ENCODE data around the gene APBA1. TPM values are rescaled to one million over a fixed set of nuclear protein-coding genes. Genes with fewer than 3 reads are reported as not detected.

Gene APBA1
- polyA plus RNA-seq, 1 donor (not counting 4 experiments of a cell fraction or from before 2014, with no cell fraction given): 0.66 TPM

- no peaks in the 10 kb centered on the region for H3K4me1 ChIP-seq (ENCODE audit: control insufficient read depth, extremely low read depth, insufficient read depth, low read length)
- no peak overlapping the region for H3K9ac ChIP-seq (ENCODE audit: control insufficient read depth, extremely low read depth, insufficient read depth, low read length)
- H4K20me1 ChIP-seq (ENCODE audit: control insufficient read depth, extremely low read depth, insufficient read depth, low read length): no peaks in the 10 kb centered on the region
- FAIRE-seq (no peak), DNase-seq (ENCODE audit: low read depth, low spot score) (no peak)
- no peaks in the 10 kb centered on the region for H3K9me3 ChIP-seq (ENCODE audit: control insufficient read depth, low read depth, low read length)
- TF ChIP-seq EZH2 (IDR thresholded peaks at IDR 0.05; ENCODE audit: low read length) (no peak), CTCF (optimal IDR thresholded peaks at IDR 0.05 in 1 of 3, IDR thresholded peaks at IDR 0.05 in 1 of 3, conservative IDR thresholded peaks at IDR 0.05 in 1 of 3; ENCODE audit: extremely low read depth in 1 of 3, insufficient read depth in 2 of 3, low read length in 3 of 3) (no peak)
- no peaks in the 10 kb centered on the region for H3K9me1 ChIP-seq (ENCODE audit: control insufficient read depth, extremely low read depth, insufficient read depth, low read length)
- H2AFZ ChIP-seq (ENCODE audit: control insufficient read depth, low read length): no peak overlapping the region
- dilution Hi-C loops (cut with MboI; ENCODE audit: extremely low pct_ligation_motif_present, low sequenced_read_pairs): no loop called here
- no peak overlapping the region for H3K4me3 ChIP-seq (ENCODE audit: control insufficient read depth in 2 of 3, extremely low read depth in 1 of 3, insufficient read depth in 2 of 3, low read depth in 1 of 3, low read length in 3 of 3)
- H3K36me3 ChIP-seq (ENCODE audit: control insufficient read depth in 2 of 2, extremely low read depth in 1 of 2, insufficient read depth in 2 of 2, low read length in 2 of 2): no peaks in the 10 kb centered on the region
- H3K27ac ChIP-seq (ENCODE audit: control insufficient read depth, insufficient read depth, low read length): no peak overlapping the region
- no peaks in the 10 kb centered on the region for H3K79me2 ChIP-seq (ENCODE audit: control insufficient read depth, insufficient read depth, low read length)
- no peak overlapping the region for H3K4me2 ChIP-seq (ENCODE audit: control insufficient read depth, extremely low read depth, insufficient read depth, low read depth, low read length)
- H3K27me3 ChIP-seq (ENCODE audit: control insufficient read depth, extremely low read depth, insufficient read depth, low read length): no peaks in the 10 kb centered on the region
Measured at GRCh38 chr9:69460012-69460411, 212.2 kb downstream of the APBA1 start.

- dilution Hi-C loops (cut with MboI; ENCODE audit: extremely low pct_ligation_motif_present, low sequenced_read_pairs): no loop called here
- H2AFZ ChIP-seq (ENCODE audit: control insufficient read depth, low read length): no peak overlapping the region
- H3K9me3 ChIP-seq (ENCODE audit: control insufficient read depth, low read depth, low read length): no peaks in the 10 kb centered on the region
- no peaks in the 10 kb centered on the region for H3K27me3 ChIP-seq (ENCODE audit: control insufficient read depth, extremely low read depth, insufficient read depth, low read length)
- no peak overlapping the region for H3K4me2 ChIP-seq (ENCODE audit: control insufficient read depth, extremely low read depth, insufficient read depth, low read depth, low read length)
- no peaks in the 10 kb centered on the region for H4K20me1 ChIP-seq (ENCODE audit: control insufficient read depth, extremely low read depth, insufficient read depth, low read length)
- H3K27ac ChIP-seq (ENCODE audit: control insufficient read depth, insufficient read depth, low read length): no peak overlapping the region
- no peaks in the 10 kb centered on the region for H3K4me1 ChIP-seq (ENCODE audit: control insufficient read depth, extremely low read depth, insufficient read depth, low read length)
- no peaks in the 10 kb centered on the region for H3K9me1 ChIP-seq (ENCODE audit: control insufficient read depth, extremely low read depth, insufficient read depth, low read length)
- H3K4me3 ChIP-seq (ENCODE audit: control insufficient read depth in 2 of 3, extremely low read depth in 1 of 3, insufficient read depth in 2 of 3, low read depth in 1 of 3, low read length in 3 of 3): no peak overlapping the region
- TF ChIP-seq EZH2 (IDR thresholded peaks at IDR 0.05; ENCODE audit: low read length): no peak
- no peak for TF ChIP-seq CTCF (optimal IDR thresholded peaks at IDR 0.05 in 1 of 3, IDR thresholded peaks at IDR 0.05 in 1 of 3, conservative IDR thresholded peaks at IDR 0.05 in 1 of 3; ENCODE audit: extremely low read depth in 1 of 3, insufficient read depth in 2 of 3, low read length in 3 of 3)
- no peak overlapping the region for H3K9ac ChIP-seq (ENCODE audit: control insufficient read depth, extremely low read depth, insufficient read depth, low read length)
- no peak for DNase-seq (ENCODE audit: low read depth, low spot score)
- H3K79me2 ChIP-seq (ENCODE audit: control insufficient read depth, insufficient read depth, low read length): no peaks in the 10 kb centered on the region
- no peak for FAIRE-seq
- no peaks in the 10 kb centered on the region for H3K36me3 ChIP-seq (ENCODE audit: control insufficient read depth in 2 of 2, extremely low read depth in 1 of 2, insufficient read depth in 2 of 2, low read length in 2 of 2)
Measured at GRCh38 chr9:69458176-69458575, 214.0 kb downstream of the APBA1 start.

All from keratinocyte (primary cell).